SIG-M5 treated with dmso at 0.1 percent for 504 hours (cell line): ENCODE measurements around the gene DNAJC16.

Source experiments
- DNase-seq: peaks from one replicate; lab custom pipeline; 2025; ENCODE audit not compliant: unreplicated experiment; lab: John Stamatoyannopoulos, UW

DNAJC16 gene

DNA sequence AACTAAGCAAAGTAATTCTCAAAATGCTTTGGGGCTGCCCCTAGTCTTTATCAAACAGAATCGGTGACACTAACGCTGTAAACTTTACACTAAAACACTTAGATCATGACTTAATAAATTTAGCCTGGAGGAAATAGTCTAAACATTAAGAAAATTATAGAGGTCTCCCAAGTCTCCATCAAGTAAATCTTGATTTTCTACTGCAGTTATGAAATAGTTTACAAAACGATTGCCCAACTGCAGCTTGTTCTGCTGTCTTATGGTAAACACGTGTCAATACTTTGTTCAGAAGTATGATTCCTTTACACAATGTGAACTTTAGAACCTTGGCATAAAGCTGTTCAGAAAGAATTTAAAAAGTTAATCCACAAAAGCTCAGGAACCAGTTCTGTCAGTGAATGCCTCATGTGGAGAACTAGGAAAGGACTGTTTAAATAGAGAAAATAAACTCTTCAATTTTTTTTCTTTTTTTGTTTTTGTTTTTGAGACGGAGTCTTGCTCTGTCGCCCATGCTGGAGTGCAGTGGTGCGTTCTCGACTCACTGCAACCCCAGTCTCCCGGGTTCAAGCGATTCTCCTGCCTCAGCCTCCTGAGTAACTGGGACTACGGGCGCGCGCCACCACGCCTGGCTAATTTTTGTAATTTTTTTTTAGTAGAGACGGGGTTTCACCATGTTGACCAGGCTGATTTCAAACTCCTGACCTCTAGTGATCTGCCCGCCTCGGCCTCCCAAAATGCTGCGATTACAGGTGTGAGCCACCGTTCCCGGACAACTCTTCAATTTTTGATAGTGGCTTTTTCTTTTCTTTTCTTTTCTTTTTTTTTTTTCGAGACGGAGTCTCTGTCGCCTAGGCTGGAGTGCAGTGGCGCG lies 92.2 kb downstream of the DNAJC16 start:
- DNase-seq, result peak; percentile 65

- DNase-seq, result no peak
Observed at GRCh38 chr1:15620155-15620545, 93.5 kb downstream of the DNAJC16 start.

DNA sequence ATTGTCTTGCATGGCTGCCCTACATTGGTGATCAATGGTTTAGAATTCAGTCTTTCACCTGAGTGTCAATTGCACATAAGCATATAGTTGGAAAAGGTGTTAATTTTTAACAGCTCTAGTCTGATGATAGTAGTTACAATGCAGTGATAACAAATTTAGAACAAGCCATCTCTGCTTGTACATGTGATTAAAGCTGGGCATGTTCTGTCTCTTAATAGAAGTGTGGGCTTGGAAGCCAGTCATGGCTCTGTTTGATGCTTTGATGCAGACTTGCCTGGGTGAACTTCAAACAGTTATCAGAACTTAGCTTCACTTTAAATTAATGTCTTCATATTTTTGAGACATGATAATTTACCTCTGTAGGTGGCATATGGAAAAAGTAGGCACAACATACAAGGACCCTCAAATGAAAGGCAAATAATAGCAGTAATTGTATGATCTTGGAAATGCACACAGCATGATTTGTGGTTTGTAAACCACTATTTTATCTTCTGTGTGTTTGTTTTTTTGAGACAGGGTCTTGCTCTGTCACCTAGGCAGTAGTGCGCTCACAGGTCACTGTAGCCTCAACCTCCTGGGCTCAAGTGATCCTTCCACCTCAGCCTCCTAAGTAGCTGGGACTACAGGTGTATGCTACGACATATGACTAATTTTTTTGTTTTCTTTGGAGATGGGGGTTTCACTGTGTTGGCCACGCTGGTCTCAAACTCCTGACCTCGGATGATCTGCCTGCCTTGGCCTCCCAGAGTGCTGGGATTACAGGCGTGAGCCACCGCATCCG lies 94.4 kb downstream of the DNAJC16 start:
- DNase-seq, result no peak

DNA sequence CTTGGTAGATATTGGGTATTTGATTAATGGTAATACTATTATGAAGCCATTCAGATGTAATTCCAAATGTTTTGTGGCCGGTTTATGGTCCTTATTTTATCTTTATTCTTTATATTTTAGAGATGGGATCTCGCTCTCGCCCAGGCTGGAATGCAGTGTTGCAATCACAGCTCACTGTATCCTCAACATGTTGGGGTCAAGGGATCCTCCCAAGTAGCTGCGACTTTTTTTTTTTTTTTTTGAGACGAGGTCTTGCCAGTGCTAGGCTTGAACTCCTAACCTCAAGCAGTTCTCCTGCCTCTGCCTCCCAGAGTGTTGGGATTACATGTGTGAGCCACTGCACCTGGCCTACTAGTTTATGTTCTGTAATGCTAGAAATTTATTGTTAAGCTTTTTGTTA lies 95.3 kb downstream of the DNAJC16 start:
- no peak for DNase-seq

- no peak for DNase-seq
Observed at GRCh38 chr1:15622712-15623373, 96.2 kb downstream of the DNAJC16 start.

DNA sequence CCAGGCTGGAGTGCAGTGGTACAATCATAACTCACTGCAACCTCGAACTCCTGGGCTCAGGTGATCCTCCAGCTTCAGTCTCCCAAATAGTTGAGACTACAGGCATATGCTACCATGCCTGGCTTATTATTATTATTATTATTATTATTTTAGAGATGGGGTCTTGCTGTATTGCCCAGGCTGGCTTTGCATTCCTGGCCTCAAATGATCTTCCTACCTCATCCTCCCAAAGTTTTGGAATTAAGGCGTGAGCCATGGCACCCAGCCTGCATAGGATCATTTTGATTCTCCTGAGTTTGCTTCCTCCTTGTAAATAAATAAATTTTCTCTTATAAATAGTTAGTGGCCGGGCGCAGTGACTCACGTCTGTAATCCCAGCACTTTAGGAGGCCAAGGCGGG lies 96.8 kb downstream of the DNAJC16 start:
- no peak for DNase-seq

DNA sequence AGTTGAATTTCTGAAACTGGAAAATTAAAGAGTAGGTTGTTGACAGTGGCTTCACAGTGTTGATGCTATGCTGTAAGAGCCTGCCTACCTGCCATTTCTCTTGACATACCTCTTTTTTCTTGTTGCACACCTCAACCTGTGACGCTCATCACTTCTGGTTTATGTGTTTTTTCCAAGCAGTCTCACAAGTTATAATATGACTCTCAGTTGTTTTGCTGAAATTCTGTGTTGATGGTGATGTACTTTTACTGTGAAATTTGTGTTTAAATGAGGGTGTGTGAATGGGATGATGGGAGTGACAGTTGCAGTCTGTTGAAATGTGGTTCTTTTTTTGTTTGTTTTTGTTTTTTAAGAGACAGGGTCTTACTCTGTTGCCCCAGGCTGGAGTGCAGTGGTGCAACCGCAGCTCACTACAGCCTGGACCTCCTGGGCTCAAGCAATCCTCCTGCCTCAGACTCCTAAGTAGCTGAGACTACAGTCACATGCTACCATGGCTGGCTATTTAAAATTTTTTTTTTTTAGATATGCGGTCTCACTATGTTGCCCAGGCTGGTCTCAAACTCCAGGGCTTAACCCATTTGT lies 97.6 kb downstream of the DNAJC16 start:
- DNase-seq, result no peak

DNA sequence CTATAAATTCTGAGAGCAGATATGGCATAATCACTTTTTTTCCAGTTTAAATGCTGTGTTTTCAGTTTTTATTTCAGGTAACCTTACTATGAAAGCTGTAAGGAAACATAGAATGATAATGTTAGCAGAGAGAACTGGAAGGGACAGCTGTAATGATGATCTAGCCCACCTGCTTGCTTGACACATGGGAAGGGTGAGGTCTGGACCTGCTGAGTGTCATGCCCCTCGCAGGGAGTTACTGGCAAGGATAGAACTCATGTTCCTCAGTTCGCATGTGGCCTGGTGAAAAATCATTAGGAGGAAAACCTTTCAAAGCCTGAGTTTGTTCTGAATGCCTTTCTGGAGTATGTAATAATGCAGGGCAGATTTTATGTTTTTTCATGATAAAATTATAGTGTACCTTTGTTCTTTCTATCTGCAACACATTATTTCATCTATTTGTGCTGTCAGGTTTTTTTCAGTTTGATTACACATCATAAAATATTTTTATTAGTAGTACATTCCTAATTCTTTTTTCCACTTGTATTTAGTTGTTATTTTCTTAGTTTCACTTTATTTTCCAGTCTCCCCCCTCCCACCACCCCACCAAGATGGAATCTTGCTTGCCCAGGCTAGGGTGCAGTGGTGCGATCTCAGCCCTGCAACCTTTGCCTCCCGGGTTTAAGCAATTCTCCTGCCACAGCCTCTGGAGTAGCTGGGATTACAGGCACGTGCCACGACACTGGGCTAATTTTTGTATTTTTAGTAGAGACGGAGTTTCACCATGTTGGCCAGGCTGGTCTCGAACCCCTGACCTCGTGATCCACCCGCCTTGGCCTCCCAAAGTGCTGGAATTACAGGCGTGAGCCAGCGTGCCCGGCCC lies 98.6 kb downstream of the DNAJC16 start:
- no peak for DNase-seq
